ENCODE data around the gene SPTBN4. TPM values are rescaled to one million over a fixed set of nuclear protein-coding genes. Genes with fewer than 3 reads are reported as not detected.
"Not testable (repeated sequence)": the region's sequence is repeated elsewhere in the genome, so short reads cannot be mapped to it uniquely, and the experiment has no call there.

SPTBN4 gene
- total RNA-seq, 2 donors from 2014 or later = 0.79 to 2.0 TPM

DNA sequence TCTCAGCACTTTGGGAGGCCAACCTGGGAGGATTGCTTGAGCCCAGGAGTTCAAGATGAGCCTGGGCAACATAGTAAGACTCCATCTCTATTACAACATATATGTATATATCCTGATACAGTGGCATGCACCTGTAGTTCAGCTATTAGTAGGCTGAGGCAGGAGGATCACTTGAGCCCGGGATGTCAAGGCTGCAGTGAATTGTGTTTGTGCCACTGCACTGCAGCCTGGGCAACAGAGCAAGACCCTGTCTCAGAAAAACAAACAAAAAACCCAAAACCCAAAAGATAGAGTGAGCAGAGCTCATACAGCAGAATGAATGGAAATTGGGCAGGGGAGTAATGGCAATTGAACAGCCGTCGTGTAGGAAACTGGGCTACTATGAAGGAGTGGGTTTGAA, 92.6 kb downstream of the SPTBN4 start:
- no peaks in the 10 kb centered on the region for H3K36me3 Mint-ChIP-seq (ENCODE audit: low read depth)
- WGBS, 2 experiments (ENCODE audit: insufficient coverage in 1 of 2, insufficient read length in 1 of 2) = 80 to 85% methylated on average over 2 to 3 of the region's 3 CpGs
- peaks cover 64% of the 10 kb centered on the region for H3K27me3 ChIP-seq (ENCODE audit: control insufficient read depth, insufficient read depth, low read length, poor library complexity, severe bottlenecking)

DNA sequence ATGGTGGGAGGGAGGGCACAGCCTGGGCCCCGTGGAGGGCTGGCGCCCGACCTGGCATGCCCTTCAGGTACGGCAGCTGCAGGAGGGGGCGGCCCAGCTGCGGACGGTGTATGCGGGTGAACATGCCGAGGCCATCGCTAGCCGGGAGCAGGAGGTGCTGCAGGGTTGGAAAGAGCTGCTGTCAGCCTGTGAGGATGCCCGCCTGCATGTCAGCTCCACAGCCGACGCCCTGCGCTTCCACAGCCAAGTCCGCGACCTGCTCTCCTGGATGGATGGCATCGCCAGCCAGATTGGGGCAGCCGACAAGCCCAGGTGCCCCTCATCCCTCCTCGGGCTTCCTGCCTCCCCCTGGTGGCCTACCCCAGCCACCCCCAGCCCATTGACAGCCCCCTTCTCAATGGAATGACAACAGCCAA, 93.3 kb downstream of the SPTBN4 start:
- Mint-ChIP-seq H3K27me3 (ENCODE audit: insufficient read depth) (peaks cover 88% of the 10 kb centered on the region), H3K27ac (no peak overlapping the region), H3K4me3 (no peak overlapping the region), H3K4me1 (no peaks in the 10 kb centered on the region), H3K36me3 (ENCODE audit: low read depth) (no peaks in the 10 kb centered on the region), H3K9me3 (no peaks in the 10 kb centered on the region)
- no peaks in the 10 kb centered on the region for H3K9me3 ChIP-seq (ENCODE audit: control insufficient read depth, low read length)
- H3K36me3 ChIP-seq (ENCODE audit: control insufficient read depth, insufficient read depth, low read length) = no peaks in the 10 kb centered on the region
- no peak overlapping the region for H3K27ac ChIP-seq (ENCODE audit: low read depth, low read length)
- peaks cover 64% of the 10 kb centered on the region for H3K27me3 ChIP-seq (ENCODE audit: control insufficient read depth, insufficient read depth, low read length, poor library complexity, severe bottlenecking)
- DNase-seq = peak; percentile 51
- TF ChIP-seq, protein P1, sequence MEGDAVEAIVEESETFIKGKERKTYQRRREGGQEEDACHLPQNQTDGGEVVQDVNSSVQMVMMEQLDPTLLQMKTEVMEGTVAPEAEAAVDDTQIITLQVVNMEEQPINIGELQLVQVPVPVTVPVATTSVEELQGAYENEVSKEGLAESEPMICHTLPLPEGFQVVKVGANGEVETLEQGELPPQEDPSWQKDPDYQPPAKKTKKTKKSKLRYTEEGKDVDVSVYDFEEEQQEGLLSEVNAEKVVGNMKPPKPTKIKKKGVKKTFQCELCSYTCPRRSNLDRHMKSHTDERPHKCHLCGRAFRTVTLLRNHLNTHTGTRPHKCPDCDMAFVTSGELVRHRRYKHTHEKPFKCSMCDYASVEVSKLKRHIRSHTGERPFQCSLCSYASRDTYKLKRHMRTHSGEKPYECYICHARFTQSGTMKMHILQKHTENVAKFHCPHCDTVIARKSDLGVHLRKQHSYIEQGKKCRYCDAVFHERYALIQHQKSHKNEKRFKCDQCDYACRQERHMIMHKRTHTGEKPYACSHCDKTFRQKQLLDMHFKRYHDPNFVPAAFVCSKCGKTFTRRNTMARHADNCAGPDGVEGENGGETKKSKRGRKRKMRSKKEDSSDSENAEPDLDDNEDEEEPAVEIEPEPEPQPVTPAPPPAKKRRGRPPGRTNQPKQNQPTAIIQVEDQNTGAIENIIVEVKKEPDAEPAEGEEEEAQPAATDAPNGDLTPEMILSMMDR (conservative IDR thresholded peaks at IDR 0.05) = peak; percentile 35
- no peak overlapping the region for H3K4me3 ChIP-seq (ENCODE audit: low read length)
- H3K4me1 ChIP-seq (ENCODE audit: control insufficient read depth, insufficient read depth, low read length) = no peaks in the 10 kb centered on the region
- 80 to 83% methylated on average over 9 to 20 of the region's 20 CpGs for WGBS, 2 experiments (ENCODE audit: insufficient coverage in 1 of 2, insufficient read length in 1 of 2)
- no peak overlapping the region for H3K9ac ChIP-seq (ENCODE audit: extremely low read depth, low read length, poor library complexity, severe bottlenecking)

More for the DNA sequence above, 92.6 kb downstream of the SPTBN4 start:
- Mint-ChIP-seq H3K27ac (no peak overlapping the region), H3K27me3 (ENCODE audit: insufficient read depth) (peaks cover 88% of the 10 kb centered on the region), H3K4me3 (no peak overlapping the region), H3K4me1 (no peaks in the 10 kb centered on the region), H3K9me3 (no peaks in the 10 kb centered on the region)
- no peak for DNase-seq
- no peaks in the 10 kb centered on the region for H3K4me1 ChIP-seq (ENCODE audit: control insufficient read depth, insufficient read depth, low read length)
- H3K9ac ChIP-seq (ENCODE audit: extremely low read depth, low read length, poor library complexity, severe bottlenecking) = no peak overlapping the region
- TF ChIP-seq, protein P1 (conservative IDR thresholded peaks at IDR 0.05) = no peak
- H3K4me3 ChIP-seq (ENCODE audit: low read length) = no peak overlapping the region
- no peaks in the 10 kb centered on the region for H3K9me3 ChIP-seq (ENCODE audit: control insufficient read depth, low read length)
- H3K36me3 ChIP-seq (ENCODE audit: control insufficient read depth, insufficient read depth, low read length) = no peaks in the 10 kb centered on the region
- no peak overlapping the region for H3K27ac ChIP-seq (ENCODE audit: low read depth, low read length)

DNA sequence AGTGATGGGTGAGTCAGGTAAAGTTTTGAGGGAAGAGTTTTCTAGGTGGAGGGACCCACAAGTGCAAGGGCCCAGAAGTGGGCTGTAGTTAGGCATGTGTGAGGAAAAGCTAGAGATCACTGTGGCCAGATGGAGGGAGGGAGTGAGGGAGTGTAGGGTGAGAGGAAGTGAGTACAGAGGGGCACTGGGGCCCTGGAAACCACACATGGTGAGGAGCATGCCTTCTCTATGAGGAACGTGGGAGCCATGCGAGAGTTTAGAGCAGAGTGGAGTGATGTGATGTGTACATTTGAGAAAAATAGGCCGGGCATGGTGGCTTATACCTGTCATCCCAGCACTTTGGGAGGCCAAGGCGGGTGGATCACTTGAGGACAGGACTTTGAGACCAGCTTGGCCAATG, 95.1 kb downstream of the SPTBN4 start:
- Mint-ChIP-seq H3K4me1 (no peaks in the 10 kb centered on the region), H3K27ac (no peak overlapping the region), H3K27me3 (ENCODE audit: insufficient read depth) (peaks cover 88% of the 10 kb centered on the region), H3K9me3 (no peaks in the 10 kb centered on the region), H3K4me3 (no peak overlapping the region), H3K36me3 (ENCODE audit: low read depth) (no peaks in the 10 kb centered on the region)
- Histone ChIP-seq H3K36me3 (ENCODE audit: control insufficient read depth, insufficient read depth, low read length) (no peaks in the 10 kb centered on the region), H3K27me3 (ENCODE audit: control insufficient read depth, insufficient read depth, low read length, poor library complexity, severe bottlenecking) (peaks cover 65% of the 10 kb centered on the region), H3K27ac (ENCODE audit: low read depth, low read length) (no peak overlapping the region), H3K4me1 (ENCODE audit: control insufficient read depth, insufficient read depth, low read length) (no peaks in the 10 kb centered on the region), H3K9me3 (ENCODE audit: control insufficient read depth, low read length) (no peaks in the 10 kb centered on the region), H3K4me3 (ENCODE audit: low read length) (no peak overlapping the region), H3K9ac (ENCODE audit: extremely low read depth, low read length, poor library complexity, severe bottlenecking) (no peak overlapping the region)
- no peak for DNase-seq
- WGBS, 2 experiments (ENCODE audit: insufficient coverage in 1 of 2, insufficient read length in 1 of 2) = 75% methylated on average over 4 of the region's 4 CpGs
- TF ChIP-seq, protein P1 (conservative IDR thresholded peaks at IDR 0.05) = no peak

DNA sequence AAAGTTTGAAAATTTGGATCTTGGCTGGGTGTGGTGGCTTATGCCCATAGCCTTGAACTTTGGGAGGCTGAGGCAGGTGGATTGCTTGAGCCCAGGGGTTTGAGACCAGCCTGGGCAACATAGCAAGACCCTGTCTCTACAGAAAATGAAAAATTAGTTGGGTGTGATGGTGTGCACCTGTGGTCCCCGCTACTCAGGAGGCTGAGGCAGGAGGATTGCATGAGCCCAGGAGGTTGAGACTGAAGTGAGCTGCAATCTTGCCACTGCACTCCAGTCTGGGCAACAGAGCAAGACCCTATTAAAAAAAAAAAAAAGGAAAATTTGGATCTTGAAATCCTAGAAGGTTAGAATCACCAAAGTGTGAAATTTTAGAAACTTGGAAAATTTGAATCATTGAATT, 97.7 kb downstream of the SPTBN4 start:
- H3K9ac ChIP-seq (ENCODE audit: extremely low read depth, low read length, poor library complexity, severe bottlenecking); H3K4me1 Mint-ChIP-seq; H3K4me1 ChIP-seq (ENCODE audit: control insufficient read depth, insufficient read depth, low read length); H3K4me3 Mint-ChIP-seq; DNase-seq; H3K36me3 Mint-ChIP-seq (ENCODE audit: low read depth); H3K4me3 ChIP-seq (ENCODE audit: low read length); H3K27ac Mint-ChIP-seq; H3K36me3 ChIP-seq (ENCODE audit: control insufficient read depth, insufficient read depth, low read length); H3K9me3 ChIP-seq (ENCODE audit: control insufficient read depth, low read length); H3K27ac ChIP-seq (ENCODE audit: low read depth, low read length); H3K9me3 Mint-ChIP-seq: not testable (repeated sequence)
- peaks cover 80% of the 10 kb centered on the region for H3K27me3 ChIP-seq (ENCODE audit: control insufficient read depth, insufficient read depth, low read length, poor library complexity, severe bottlenecking)
- peaks cover 94% of the 10 kb centered on the region for H3K27me3 Mint-ChIP-seq (ENCODE audit: insufficient read depth)
- 71 to 86% methylated on average over 1 of the region's 1 CpG for WGBS, 2 experiments (ENCODE audit: insufficient coverage in 1 of 2, insufficient read length in 1 of 2)

All from endodermal cell (in vitro differentiated cells).